Erythroblast (primary cell): ENCODE results near the gene GOLM1.

Source experiments
- GATA1 ChIP-seq: IDR thresholded peaks from 2 replicates; pipeline ENCODE4 v1.6.1; 2011; ENCODE audit warnings: low read depth, mild to moderate bottlenecking, control low read depth, low read length, moderate library complexity
- POLR2A ChIP-seq: IDR thresholded peaks from 2 replicates; pipeline ENCODE4 v1.6.1; 2011; ENCODE audit warnings: mild to moderate bottlenecking, low read length

DNA sequence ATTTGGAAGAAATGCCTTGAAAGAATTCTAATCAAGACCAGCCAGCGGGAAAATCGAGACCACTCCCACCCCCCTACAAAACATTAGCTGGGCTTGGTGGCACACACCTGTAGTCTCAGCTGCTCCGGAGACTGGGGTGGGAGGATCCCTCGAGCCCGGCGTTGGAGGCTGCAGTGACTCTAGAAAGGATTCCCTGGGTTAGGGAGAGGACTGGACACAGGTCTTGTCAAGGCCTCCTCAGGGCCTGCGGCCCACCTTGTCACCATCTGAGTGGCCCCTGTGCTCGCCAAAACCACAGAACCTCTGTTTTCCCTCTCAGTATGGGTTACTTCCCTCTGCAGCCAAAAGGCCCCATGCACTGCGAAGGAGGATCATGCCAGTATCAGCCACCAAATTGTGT is 16.5 kb upstream of the GOLM1 start:
- TF ChIP-seq POLR2A (no peak), GATA1 (no peak)
